Activated CD4-positive, CD25-positive, alpha-beta regulatory T cell treated with anti-CD3 and anti-CD28 coated beads, Interleukin-2, amount 50 U/mL, for 24 hours (primary cell): ENCODE results near the gene PRRC2C.
"Not testable (repeated sequence)": the region's sequence is repeated elsewhere in the genome, so short reads cannot be mapped to it uniquely, and the experiment has no call there.

Experiments
- ATAC-seq, 2 donors: fragments of 150-1000 bp; cut with Tn5 transposase; one replicate each; pipeline ENCODE4 v1.10.0; 2021; ENCODE audit warnings: mild to moderate bottlenecking in 1 of 2, moderate library complexity in 1 of 2

The PRRC2C gene

DNA sequence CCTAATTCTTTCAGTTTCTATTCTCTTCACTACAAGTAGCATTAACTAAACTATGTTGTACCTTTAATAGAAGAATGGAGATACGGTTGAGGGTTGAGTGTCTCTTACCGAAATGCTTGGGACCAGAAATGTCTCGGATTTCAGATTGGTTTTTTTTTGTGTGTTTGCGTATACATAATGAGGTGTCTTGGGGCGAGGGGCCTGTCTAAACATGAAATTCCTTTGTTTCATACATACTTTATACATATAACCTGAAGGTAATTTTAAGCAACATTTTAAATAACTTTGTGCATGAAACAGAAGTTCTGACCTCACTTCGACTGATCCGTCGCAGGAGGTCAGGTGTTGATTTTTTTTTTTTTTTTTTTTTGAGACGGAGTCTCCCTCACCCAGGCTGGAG, 100.4 kb downstream of the PRRC2C start:
- ATAC-seq: no peak

- no peak for ATAC-seq
Measured at GRCh38 chr1:171588230-171588629, 102.9 kb downstream of the PRRC2C start.

DNA sequence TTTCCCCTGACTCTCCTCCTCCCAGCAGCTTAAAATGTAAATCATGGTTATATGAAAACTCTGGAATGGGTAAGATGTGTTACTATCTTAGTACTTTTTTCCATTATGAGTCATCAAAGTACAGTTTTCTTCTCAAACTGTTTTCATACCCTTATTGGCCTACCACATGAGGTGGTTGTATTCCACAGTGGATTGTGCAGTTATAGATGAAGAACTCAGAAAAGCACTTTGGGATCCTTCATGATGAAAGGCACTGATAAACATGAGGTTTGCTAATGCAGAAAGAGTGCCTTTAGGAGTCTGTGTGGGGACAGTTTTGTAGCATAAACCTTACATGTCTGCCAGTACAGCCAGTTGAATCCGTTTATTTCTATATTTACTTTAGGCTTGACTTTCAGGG, 104.7 kb downstream of the PRRC2C start:
- peak in 1 of 2 donors; percentile 30 for ATAC-seq

GRCh38 chr1:171595324-171595723, 110.0 kb downstream of the PRRC2C start:
- no peak for ATAC-seq

DNA sequence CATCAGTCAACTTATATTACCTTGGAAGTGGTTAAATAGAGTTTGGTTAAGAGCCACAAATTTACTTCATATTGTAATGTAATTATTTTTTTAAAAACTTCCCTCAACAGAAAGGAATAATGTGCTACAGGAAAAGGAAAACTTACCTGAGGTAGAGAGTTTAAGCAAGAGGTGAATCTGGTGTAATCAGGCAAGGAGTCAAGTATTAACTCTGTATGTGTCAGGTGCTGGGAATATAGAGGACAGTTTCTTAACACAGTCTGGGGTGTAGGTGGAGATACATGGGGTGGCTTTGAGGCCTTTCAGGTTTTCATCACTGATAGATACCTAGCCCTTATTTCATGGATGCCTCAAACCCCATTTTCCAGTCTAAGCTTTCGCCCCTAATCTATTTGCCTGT, 110.8 kb downstream of the PRRC2C start:
- no peak for ATAC-seq

GRCh38 chr1:171596705-171597104, 111.4 kb downstream of the PRRC2C start:
- ATAC-seq: no peak

DNA sequence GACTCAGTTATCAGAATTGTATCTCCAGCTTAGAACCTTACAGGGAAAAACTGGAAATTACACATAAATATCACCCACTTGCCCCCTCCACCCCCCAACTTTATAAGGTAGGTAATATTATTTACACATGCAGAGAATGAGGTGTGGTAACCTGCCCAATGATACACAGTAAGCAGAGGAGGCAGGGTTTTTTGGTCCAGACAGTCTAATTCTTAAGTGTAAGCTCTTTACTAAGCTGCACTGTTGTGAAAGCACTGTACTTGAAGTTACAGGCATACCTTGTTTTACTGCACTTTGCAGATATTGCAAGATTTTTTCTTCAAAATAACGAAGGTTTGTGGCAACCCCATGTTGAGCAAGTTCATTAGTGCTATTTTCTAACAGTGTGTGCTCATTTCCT, 111.9 kb downstream of the PRRC2C start:
- ATAC-seq: no peak

- not testable (repeated sequence) for ATAC-seq
Measured at GRCh38 chr1:171600310-171600709, 115.0 kb downstream of the PRRC2C start.

GRCh38 chr1:171600862-171601261, 115.5 kb downstream of the PRRC2C start:
- ATAC-seq: no peak

DNA sequence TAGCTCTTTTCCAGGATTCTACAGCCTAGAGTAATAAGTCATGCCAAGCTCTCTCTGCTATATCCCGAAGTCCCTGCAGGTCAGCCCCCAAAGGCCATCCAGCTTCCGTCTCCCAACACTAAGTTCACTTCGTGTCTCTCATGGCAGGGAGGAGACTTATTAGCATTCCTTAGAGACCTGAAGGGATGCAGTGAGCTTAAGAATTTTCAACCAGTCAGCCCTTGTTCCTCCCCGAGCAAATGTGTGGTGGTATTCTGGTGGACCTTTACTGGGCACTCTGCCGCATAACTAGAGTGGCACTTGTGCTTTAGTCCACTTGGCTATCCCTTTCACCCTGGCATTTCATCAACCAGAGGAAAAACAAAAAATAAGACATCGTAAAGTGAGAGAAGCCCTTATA, 117.7 kb downstream of the PRRC2C start:
- not testable (repeated sequence) for ATAC-seq

DNA sequence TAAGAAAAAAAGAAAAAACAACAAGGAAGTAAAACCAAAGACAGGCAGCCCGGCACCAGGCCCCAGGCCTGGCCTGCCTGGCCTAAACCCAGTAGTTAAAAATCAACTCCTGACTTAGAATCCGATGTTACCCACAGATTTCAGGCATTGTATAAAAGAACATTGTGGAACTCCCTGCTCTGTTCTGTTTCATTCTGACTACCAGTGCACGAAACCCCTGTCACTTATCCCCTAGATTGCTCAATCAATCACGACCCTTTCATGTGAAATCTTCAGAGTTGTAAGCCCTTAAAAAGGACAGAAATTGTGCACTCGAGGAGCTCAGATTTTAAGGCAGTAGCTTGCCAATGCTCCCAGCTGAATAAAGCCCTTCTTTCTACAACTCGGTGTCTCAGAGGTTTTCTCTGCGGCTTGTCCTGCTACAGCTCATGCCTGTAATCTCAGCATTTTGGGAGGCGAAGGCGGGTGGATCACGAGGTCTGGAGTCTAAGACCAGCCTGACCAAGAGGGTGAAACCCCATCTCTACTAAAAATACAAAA, 121.1 kb downstream of the PRRC2C start:
- no peak for ATAC-seq

DNA sequence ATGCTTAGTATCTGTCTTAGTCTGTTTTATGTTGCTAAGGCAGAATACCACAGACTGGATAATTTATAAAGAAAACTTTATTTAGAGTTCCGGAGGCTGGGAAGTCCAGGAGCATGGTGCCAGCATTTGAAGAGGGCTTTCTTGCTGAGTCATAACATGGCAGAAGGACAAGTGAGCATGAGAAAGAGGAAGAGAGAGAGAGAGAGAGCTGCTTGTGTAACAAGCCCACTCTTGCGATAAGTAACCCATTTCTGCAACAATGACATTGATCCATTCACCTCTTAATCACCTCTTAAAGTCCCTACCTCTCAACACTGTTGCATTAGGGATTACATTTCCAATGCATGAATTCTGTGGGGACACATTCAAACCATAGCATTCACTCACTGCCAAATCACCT, 125.1 kb downstream of the PRRC2C start:
- ATAC-seq: no peak

- no peak for ATAC-seq
Measured at GRCh38 chr1:171611306-171611705, 126.0 kb downstream of the PRRC2C start.

- ATAC-seq: no peak
Measured at GRCh38 chr1:171613282-171613681, 128.0 kb downstream of the PRRC2C start.

GRCh38 chr1:171615122-171615906, 130.0 kb downstream of the PRRC2C start:
- ATAC-seq: not testable (repeated sequence)

- ATAC-seq: no peak
Measured at GRCh38 chr1:171616586-171616985, 131.3 kb downstream of the PRRC2C start.

DNA sequence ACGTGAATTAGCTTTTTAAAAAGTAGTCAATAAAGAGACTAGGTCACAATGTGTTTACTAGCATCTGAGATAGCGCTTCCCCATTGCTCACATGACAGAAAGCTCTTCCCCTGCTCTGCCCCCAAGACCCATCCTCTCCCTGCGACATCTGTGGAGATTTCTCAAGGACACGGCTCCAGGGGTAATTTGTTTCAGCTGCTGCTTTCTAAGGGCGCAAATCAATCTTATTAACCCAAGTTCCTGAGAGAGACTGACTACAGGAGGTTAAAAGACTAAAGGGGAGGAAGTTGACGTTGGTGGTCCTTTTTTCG, 136.8 kb downstream of the PRRC2C start, which contains the start of gene MYOCOS:
TSS of gene MYOCOS (plus strand) at position 92 of the 311 bp plus-strand sequence. CDS start 1,641 bp downstream, outside the sequence.
- no peak for ATAC-seq

DNA sequence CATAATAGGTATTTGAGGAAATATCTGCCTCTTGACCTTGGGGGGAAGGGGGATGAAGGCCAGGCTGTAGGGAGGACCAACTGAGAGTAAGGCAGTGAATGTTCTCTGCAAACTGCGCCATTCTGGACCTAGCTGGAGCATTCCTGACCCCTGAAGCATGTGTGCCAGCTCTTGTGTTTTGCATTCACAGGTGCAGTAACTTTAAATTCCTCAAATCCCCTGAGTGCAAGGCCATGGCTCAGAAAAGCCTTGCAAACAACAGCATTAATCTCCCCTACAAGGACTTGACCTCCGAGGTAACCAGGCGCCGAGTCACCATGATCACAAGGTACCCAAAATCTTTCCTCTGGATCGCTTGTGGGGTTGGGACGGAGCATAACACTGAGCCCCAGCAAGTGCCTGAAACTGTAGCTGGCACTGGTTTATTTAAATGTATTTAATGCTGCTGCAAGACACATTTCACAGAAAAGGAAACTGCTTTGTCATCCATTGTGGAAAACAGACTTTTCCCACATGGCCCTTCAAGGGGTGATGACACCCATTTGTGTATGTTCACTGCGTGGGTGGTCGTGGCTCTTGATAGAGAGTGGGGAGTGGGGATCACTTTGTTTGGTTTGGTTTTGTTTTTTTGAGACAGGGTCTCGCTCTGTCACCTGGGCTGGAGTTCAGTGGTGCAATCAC, 138.5 kb downstream of the PRRC2C start:
- no peak for ATAC-seq

DNA sequence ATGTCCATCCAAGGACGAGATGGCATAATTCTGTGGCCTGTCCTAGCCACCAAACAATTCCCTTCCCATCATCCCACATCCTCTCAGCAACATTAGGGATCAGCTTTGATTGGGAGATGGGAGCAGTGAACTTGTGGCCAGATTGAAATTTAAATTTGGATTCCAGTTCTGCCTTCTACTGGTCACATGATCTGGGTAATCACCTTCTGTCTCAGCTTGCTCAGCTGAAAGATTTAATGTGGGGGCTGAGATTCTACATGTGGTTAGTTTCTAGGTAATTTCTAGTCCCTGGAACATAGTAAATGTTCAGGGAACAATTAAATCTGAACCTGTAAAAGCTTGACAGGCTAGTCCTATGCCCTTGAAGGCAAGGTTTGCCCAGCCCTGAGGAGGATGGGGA, 139.9 kb downstream of the PRRC2C start:
- ATAC-seq: no peak

DNA sequence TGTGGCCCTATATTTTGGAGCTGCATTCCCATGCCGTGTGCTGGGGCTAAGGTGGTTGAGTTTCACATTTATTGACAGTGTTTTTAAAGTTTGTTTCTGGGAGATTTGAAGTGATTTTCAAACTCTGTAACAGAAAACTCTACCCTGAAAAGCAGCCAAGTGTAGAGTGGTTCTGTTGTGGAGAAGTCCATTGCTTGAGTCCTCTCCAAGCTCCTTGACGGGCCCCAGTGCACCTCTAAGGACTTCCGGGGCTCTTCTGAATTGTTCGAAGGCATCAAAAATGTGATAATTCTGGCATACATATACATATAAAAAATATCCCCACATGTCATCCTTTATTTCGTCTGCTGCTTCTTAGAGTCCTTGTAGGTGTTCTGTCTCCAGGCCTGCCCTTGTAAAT, 141.7 kb downstream of the PRRC2C start:
- ATAC-seq: no peak

DNA sequence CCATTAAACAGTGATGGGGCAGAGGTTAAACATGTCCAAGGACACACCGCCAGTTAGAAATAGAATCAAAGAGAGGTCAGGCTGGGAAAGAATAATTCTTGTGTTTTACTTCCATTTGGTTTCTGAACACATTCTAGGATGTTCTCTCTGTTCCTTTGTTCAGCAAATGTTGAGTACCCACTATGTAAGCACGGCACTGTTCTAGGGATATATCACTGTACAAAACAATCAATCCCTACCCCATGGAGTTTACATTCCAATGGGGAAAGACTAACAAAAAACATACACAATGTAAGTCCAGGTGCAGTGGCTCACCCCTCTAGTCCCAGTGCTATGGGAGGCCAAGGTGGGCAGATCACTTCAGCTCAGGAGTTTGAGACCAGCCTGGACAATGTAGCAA, 142.9 kb downstream of the PRRC2C start:
- ATAC-seq: no peak

DNA sequence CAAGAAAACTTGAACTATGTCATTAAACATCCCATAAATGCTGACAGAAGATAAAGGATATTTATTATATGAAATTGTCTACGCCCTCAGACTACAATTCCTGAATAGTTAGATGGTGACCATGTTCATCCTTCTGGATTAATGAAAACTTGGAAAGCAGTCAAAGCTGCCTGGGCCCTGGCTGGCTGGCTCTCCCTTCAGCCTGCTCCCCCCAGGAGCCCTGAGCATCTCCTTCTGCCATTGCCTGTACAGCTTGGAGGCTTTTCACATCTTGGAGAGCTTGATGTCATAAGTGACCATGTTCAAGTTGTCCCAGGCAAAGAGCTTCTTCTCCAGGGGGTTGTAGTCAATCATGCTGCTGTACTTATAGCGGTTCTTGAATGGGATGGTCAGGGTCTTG, 150.3 kb downstream of the PRRC2C start:
- ATAC-seq: no peak

DNA sequence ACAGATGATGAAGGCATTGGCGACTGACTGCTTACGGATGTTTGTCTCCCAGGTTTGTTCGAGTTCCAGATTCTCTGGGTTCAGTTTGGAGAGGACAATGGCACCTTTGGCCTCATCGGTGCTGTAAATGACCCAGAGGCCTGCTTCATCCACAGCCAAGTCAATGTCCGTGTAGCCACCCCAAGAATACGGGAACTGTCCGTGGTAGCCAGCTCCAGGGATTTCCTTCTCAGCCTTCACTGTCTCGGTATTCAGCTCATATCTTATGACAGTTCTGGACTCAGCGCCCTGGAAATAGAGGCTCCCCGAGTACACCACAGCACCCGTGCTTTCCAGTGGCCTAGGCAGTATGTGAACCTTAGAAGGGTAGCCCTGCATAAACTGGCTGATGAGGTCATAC, 150.8 kb downstream of the PRRC2C start:
- ATAC-seq: no peak

GRCh38 chr1:171637928-171638576, 152.7 kb downstream of the PRRC2C start:
- no peak for ATAC-seq
